ENCODE measurements around the gene LPAR6. TPM values are rescaled to one million over a fixed set of nuclear protein-coding genes. Genes with fewer than 3 reads are reported as not detected.
A peak's percentile ranks its signal among the peaks of the same experiment; 100 is the strongest.

Gene LPAR6
- total RNA-seq, 1 donor from 2014 or later = 14.2 TPM

DNA sequence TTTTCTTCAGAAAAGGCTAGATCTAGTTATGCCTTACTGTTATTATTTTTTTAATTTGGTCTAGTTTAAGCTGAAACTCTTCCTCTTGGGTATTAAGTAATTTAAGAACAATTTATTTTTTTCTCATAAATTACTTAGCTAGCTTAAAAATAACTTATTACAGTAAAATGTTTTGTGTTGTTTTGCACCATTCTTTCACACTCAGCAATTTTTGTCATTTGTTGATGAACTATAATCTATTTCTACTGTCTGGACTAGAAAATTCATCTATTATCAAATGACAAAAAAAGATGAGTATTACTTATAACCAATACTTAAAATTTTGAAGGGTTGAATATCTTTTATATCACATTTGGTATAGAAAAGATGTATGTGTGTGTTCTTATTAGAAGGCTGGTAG lies 1.6 kb upstream of the LPAR6 start:
- no peak for DNase-seq (ENCODE audit: low read depth)

DNA sequence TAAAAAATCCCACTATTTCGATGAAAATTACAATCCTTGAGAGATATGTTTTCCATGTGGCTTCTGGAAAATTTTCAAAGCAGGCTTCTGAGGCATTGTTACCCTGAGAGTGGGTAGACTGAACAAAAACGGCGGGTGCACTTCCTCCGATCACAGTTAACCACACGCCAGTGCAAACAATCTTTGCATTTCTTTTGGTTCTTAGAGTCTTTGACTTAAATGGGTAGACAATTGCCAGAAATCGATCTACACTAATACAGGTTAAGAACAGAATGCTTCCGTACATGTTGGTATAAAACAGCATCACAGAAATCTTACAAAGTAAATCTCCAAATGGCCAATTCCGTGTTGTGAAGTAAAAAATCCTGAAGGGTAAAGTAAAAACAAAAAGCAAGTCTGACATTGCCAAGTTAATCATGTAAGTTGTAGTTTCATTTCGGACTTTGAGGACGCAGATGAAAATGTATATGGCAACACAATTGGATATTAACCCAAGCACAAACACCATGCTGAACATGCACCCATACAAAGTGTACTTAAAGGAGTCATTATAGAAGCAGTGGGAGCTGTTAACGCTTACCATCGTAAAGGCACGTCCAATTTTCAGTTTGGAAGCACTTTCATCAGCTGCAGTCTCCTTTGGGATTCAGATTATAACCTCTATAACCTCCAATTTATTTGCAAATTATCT lies 927 bp downstream of the LPAR6 start:
- DNase-seq (ENCODE audit: low read depth) = no peak

- no peak for DNase-seq (ENCODE audit: low read depth)
These were observed 1.6 kb downstream of the LPAR6 start for GRCh38 chr13:48411147-48411794.

DNA sequence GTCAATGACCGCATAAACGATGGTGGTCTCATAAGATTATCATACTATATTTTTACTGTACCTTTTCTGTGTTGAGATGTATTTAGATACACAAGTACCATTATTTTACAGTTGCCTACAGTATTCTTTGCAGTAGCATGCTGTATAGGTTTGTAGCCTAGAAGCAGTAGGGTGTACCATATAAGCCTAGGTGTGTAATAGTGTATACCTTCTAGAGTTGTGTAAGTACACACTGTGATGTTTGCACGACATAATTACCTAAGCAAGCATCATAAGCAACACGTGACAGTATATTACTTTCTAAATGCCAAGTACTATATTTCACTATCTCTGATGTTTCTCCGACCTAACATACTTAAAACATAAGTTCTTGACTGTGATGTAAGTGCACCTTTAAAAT lies 2.7 kb downstream of the LPAR6 start:
- DNase-seq (ENCODE audit: low read depth) = no peak

DNA sequence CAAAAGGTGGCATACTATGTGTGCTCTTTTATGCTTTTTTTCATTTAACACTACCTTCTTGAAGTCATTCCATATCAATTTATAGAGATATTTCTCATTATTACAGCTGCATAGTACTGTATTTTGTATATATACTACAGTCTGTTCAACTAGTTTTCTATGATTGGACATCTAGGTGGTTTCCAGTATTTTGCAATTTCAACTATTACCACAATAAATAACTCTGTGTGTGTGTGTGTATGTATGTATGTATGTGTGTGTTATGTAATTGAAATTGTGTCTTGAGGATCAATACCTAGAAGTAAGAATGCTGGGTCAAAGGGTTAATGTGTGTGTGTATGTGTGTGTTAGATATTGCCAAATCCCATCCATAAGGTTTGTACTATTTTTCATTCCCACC lies 7.0 kb downstream of the LPAR6 start:
- DNase-seq (ENCODE audit: low read depth) = peak; percentile 28

DNA sequence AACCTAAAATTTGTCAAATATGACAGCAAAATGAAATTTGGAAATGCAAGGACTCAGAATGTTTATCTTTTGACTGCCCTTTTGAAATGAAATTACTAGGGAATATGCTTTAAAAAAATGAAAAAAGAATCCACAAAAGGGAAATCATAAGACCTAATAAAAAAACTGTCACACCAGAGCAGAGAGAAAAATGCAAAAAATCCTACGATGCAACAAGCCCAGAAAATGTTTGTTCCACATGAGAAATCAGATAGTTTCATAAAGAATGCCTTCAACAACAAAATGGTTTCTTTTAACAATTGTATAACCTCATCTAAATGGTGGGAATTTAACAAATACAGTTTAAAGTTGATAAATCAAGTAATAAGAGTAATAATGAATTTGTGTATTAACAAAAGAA lies 8.0 kb downstream of the LPAR6 start:
- DNase-seq (ENCODE audit: low read depth) = peak; percentile 9

GRCh38 chr13:48403913-48404312 lies 9.0 kb downstream of the LPAR6 start:
- DNase-seq (ENCODE audit: low read depth) = no peak

DNA sequence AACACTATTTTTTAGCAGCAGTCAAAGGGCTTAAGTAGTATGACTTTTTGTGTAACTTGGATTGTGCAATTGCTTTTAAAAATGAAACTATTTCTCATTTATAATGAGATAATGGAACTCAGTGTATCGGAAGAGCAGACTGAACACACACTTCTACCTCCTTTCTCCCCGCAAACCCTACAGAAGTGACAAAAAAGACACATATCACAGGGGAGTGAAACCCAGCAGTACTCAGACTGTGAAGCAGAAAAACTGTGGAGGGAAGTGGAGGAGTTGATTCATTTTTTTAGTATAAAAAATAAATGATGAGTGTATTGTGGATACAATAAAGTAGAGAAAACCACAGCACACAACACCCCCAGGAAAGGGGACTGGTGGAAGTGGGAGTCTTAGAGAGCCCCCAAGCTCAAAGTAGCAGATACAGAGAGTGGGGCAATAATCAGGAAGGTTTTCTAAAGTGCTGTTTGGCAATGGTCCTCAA lies 9.7 kb downstream of the LPAR6 start:
- DNase-seq (ENCODE audit: low read depth) = no peak

GRCh38 chr13:48402325-48402932 lies 10.5 kb downstream of the LPAR6 start:
- DNase-seq (ENCODE audit: low read depth) = no peak

DNA sequence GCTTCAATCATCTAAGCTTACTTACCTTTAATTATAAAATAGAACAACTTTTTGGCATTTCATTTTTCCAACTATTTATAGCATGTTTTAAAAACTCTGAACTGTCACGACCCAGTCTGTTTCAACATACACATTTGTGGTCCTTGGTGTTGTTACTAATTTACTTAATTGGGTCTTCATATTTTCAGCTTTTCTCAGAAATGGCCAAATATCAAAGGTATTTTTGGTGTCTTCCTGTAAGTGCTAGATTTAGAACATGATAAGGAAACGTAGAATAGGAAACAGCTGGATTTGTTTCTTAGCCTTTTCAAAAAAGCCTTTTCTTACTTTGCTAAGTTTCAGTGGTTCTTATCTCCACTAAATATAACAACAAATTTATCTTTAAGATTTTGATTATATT lies 11.4 kb downstream of the LPAR6 start:
- DNase-seq (ENCODE audit: low read depth) = no peak

DNA sequence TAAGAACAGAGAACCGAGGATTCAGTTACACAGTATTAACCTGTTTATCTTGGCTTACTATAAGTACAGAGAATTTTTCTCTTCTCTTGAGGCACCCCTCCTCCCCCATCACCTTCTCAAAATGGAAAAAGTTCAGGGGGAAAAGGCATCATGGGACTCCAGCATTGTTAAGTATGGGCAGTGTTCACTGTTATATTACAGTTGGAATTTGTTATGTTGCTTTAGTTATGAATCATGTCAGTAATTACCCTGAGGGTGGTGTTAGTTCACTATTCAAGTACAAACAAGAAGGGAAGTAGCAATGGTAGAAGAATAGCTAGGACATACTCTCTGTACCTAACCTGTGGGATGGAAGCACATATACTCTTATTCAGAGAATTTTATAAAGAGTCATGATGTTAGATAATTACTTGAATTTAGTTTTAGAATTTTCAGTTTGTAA lies 12.0 kb downstream of the LPAR6 start:
- DNase-seq (ENCODE audit: low read depth) = peak; percentile 91

GRCh38 chr13:48400090-48400694 lies 12.7 kb downstream of the LPAR6 start:
- DNase-seq (ENCODE audit: low read depth) = no peak

DNA sequence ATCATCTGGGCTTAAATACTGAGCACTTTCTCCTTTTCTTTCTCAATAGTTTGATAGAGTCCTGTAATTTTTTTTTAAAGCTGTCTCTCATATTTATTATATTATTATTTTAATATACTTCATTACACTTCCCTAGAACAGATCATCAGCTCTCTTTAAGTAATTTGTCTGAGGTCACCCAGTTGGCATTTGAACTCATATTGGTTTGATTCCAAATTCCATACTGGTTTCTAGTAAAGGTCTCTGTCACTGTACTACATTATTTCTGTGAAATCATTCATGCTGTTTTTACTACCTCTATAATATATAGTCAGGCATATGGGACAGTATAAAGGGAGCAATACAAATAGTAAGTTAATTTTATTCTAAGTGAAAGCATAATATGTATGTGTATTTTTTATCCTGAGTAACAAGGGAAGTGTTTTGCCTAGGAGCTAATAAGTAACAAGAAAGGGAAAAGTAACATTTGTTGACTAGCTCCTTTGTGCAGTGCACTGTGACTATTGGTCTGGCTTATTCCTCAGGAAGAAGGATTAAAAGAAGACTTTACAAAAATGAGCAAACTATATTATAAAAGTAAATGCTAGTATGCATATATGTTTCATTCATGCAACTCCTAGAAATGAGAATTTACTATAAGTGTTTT lies 14.3 kb downstream of the LPAR6 start:
- DNase-seq (ENCODE audit: low read depth) = peak; percentile 79

GRCh38 chr13:48397744-48398143 lies 15.2 kb downstream of the LPAR6 start:
- no peak for DNase-seq (ENCODE audit: low read depth)

DNA sequence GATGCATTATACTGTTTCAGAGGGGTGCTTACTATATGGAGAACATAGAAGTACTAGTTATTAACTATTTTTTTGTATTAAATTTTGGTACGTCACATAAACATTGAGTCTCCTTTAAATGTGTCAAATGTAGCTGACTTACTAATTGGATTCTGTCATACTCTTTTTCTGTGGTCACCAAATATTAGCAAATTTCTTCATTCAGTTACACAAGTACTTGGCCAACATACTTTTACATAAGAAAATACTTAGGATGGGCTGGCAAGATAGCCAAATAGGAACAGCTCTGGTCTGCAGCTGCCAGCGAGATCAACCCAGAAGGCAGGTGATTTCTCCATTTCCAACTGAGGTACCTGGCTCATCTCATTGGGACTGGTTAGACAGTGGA lies 19.2 kb downstream of the LPAR6 start:
- DNase-seq (ENCODE audit: low read depth) = no peak

DNA sequence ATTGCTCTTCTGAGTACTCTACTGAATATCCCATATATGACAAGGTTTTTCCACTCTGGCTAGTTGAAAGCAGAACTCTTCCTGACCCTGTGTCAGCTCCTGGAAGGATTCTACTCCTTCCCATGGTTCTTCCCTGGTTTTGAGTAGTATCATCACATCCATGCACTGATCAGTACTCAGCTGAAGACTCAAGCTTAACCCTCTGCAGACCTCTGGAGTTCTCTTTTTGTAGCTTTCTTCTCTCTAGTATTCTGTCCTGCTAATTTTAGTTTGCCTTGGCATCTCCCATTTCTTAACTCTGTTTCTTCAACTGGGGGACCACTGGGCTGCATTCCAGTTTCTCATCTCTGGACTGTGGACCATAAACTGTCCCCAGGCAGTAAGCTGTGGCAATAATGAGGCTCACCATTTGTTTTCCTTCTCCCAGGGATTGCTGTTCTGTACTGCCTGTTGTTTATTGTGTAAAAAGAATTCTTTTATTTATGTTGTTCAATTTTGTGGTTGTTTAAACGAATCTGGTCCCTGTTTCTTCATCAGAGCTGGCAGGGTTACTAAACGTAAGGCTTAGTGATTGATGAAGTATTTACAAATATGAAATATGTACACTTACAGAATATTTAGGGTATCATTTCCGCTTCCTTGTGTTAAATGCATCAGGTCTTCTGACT lies 19.7 kb downstream of the LPAR6 start:
- DNase-seq (ENCODE audit: low read depth) = no peak

DNA sequence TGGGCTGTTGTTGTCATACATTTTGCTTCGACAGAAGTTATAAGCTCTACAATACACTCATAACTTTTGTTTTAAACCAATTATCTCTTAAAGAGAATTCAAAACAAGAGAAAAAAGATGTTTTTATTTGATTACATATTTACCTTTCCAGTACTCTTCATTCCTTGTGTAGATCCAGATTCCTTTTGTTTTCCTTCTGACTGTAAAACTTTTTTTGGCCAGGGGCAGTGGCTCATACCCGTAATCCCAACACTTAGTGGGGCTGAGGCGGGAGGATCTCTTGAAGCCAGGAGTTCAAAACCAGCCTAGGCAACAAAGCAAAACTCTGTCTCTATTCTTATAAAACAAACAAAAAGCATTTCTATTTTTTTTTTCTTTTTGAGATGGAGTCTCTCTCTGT lies 21.7 kb downstream of the LPAR6 start:
- no peak for DNase-seq (ENCODE audit: low read depth)

GRCh38 chr13:48386816-48387215 lies 26.1 kb downstream of the LPAR6 start:
- DNase-seq (ENCODE audit: low read depth) = no peak

DNA sequence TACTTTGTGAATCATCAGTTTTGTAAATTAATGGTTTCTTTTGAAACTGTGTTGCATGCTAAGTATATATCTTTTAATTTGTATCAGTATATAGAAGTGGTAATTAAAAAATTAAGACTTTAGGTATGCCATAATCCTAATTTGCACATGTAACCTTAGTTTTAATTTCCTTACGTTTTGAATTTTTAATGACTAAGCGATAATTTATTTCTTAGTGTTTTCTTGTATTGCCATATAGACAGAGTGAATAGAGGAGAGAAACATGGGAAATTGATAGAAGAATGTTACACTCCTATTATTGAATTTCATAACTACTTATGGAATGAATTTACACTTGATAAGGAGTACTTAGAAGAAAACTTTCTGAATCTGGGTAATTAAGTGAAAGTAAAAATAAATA lies 29.5 kb downstream of the LPAR6 start:
- no peak for DNase-seq (ENCODE audit: low read depth)

- DNase-seq (ENCODE audit: low read depth) = no peak
These were observed 32.3 kb downstream of the LPAR6 start for GRCh38 chr13:48380581-48380980.

DNA sequence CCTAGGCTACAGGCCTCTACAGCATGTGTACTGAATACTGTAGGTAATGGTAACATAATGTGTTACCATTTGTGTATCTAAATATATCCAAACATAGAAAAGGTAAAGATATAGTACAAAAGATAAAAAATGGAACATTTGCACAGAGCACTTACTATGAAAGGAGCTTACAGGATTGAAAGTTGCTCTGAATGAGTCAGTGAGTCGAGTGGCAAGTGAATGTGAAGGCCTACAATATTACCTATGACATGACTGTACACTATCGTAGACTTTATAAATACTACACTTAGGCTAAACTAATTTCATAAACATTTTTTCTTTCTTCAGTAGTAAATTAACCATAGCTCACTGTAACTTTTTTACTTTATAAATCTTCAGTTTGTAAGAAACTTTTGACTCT lies 35.1 kb downstream of the LPAR6 start:
- no peak for DNase-seq (ENCODE audit: low read depth)

GRCh38 chr13:48370815-48371214 lies 42.1 kb downstream of the LPAR6 start:
- no peak for DNase-seq (ENCODE audit: low read depth)
